ENCODE data around the gene VAMP8. TPM values are rescaled to one million over a fixed set of nuclear protein-coding genes. Genes with fewer than 3 reads are reported as not detected.

VAMP8 gene
- polyA plus RNA-seq, 2 of the 4 experiments (the other 2 are of a cell fraction): 18.5 to 41.1 TPM

GRCh38 chr2:85539361-85540132 lies 37.8 kb upstream of the VAMP8 start (continued):
- peak; percentile 100 for TF ChIP-seq MAX (IDR thresholded peaks at IDR 0.05)
- TF ChIP-seq TP53 (CRISPR knock-in tag; IDR thresholded peaks at IDR 0.05): peak; percentile 86; the same call in 1 of the 2 replicates
- no peak for TF ChIP-seq PBX3 (IDR thresholded peaks at IDR 0.05)
- TF ChIP-seq POLR2AphosphoS2 (conservative IDR thresholded peaks at IDR 0.05; ENCODE audit: low read length): peak; percentile 39; the same call in 1 of the 2 replicates
- TF ChIP-seq REST (IDR thresholded peaks at IDR 0.05): no peak
- TF ChIP-seq CBX8 (IDR thresholded peaks at IDR 0.05): no peak
- TF ChIP-seq MYC (IDR thresholded peaks at IDR 0.05; ENCODE audit: borderline replicate concordance, low read length): peak; percentile 94; the same call in 1 of the 2 replicates
- TF ChIP-seq HEYL (CRISPR knock-in tag; IDR thresholded peaks at IDR 0.05): no peak
- TF ChIP-seq MAFK (IDR thresholded peaks at IDR 0.05; ENCODE audit: partially characterized antibody): no peak
- TF ChIP-seq PHF8 (IDR thresholded peaks at IDR 0.05; ENCODE audit: borderline replicate concordance, low read depth): peak; percentile 77
- no peak for TF ChIP-seq MAZ (IDR thresholded peaks at IDR 0.05; ENCODE audit: borderline replicate concordance, low read depth, low read length)
- TF ChIP-seq SREBF2 (IDR thresholded peaks at IDR 0.05): no peak
- TF ChIP-seq E2F6 (IDR thresholded peaks at IDR 0.05; ENCODE audit: borderline replicate concordance, low read depth): peak; percentile 84
- TF ChIP-seq KDM5A (IDR thresholded peaks at IDR 0.05): peak; percentile 37; the same call in 1 of the 2 replicates
- TF ChIP-seq JUN (IDR thresholded peaks at IDR 0.05): peak; percentile 87 to 92; a peak in 4 of 5 replicates
- 0 out of 2 replicates have a peak, but pooled peaks have one; percentile 23 for TF ChIP-seq HOXA7 (CRISPR knock-in tag; IDR thresholded peaks at IDR 0.05)
- TF ChIP-seq ZSCAN20 (CRISPR knock-in tag; IDR thresholded peaks at IDR 0.05): no peak

GRCh38 chr2:85540133-85540648 lies 37.2 kb upstream of the VAMP8 start:
- Histone ChIP-seq H3K4me1 (peaks cover 58% of the 10 kb centered on the region), H3K4me2 (peak overlapping the region; percentile 92), H3K4me3 (peak overlapping the region; percentile 98), H3K9me3 (no peaks in the 10 kb centered on the region), H3K27ac (peak overlapping the region; percentile 98 to 100)
- peak in 1 of 2 experiments; percentile 5; a peak in 2 of 6 replicates for ATAC-seq
- peak in 1 of 2 experiments; percentile 47 for DNase-seq (ENCODE audit: low read depth in 1 of 2, low spot score in 1 of 2)
- no peak for TF ChIP-seq CHD2 (IDR thresholded peaks at IDR 0.05; ENCODE audit: low read length, partially characterized antibody)
- TF ChIP-seq HDAC2 (IDR thresholded peaks at IDR 0.05): no peak
- peak; percentile 17; the same call in 1 of the 2 replicates for TF ChIP-seq FOSB (CRISPR knock-in tag; IDR thresholded peaks at IDR 0.05)
- TF ChIP-seq CEBPB (IDR thresholded peaks at IDR 0.05): peak in 1 of 2 experiments; percentile 33; a peak in 1 of 4 replicates
- TF ChIP-seq ZSCAN20 (CRISPR knock-in tag; IDR thresholded peaks at IDR 0.05): no peak
- TF ChIP-seq MAFK (IDR thresholded peaks at IDR 0.05; ENCODE audit: partially characterized antibody): no peak
- no peak for TF ChIP-seq TP53 (CRISPR knock-in tag; IDR thresholded peaks at IDR 0.05)
- TF ChIP-seq PBX3 (IDR thresholded peaks at IDR 0.05): no peak
- TF ChIP-seq JUNB (IDR thresholded peaks at IDR 0.05): no peak
- no peak for TF ChIP-seq ZNF302 (CRISPR knock-in tag; IDR thresholded peaks at IDR 0.05)
- TF ChIP-seq EHF (CRISPR knock-in tag; IDR thresholded peaks at IDR 0.05): no peak
- no peak for TF ChIP-seq MAZ (IDR thresholded peaks at IDR 0.05; ENCODE audit: borderline replicate concordance, low read depth, low read length)
- no peak for TF ChIP-seq PHF8 (IDR thresholded peaks at IDR 0.05; ENCODE audit: borderline replicate concordance, low read depth)
- no peak for TF ChIP-seq NPAS2 (CRISPR knock-in tag; IDR thresholded peaks at IDR 0.05; ENCODE audit: borderline replicate concordance)
- TF ChIP-seq TFCP2L1 (CRISPR knock-in tag; IDR thresholded peaks at IDR 0.05): no peak
- TF ChIP-seq HMGXB4 (CRISPR knock-in tag; IDR thresholded peaks at IDR 0.05; ENCODE audit: borderline replicate concordance): 0 out of 2 replicates have a peak, but pooled peaks have one; percentile 14
- TF ChIP-seq FOXS1 (CRISPR knock-in tag; IDR thresholded peaks at IDR 0.05): no peak
- no peak for FAIRE-seq
- WGBS (ENCODE audit: missing lambda C conversion rate): 1% methylated on average over 11 of the region's 11 CpGs
- CTCF ChIA-PET: interaction anchor here (0.8 to 35.5 kb wide), 10 partner anchors 12 to 149 kb away, joined by 3 to 1185 read pairs (median 7); partner anchors contain the start of genes CAPG and SH2D6
- POLR2A ChIA-PET: interaction anchor here (0.5 to 8.8 kb wide), 15 partner anchors 11 to 186 kb away, joined by 4 to 261 read pairs (median 30); partner anchors contain the start of genes C2orf68, ELMOD3, GGCX and RETSAT

Measured in A549 (cell line).